Liver (tissue), 3 donors: Measurements from ENCODE around the gene RNF181.

Experiments
- CTCF ChIP-seq: fragments of 150-350 bp; IDR thresholded peaks from 2 replicates; pipeline ENCODE4 v1.5.1; 2017; ENCODE audit warnings: improper control_type of control experiment, low read depth, low read length; ENCODE audit not compliant: missing input control
- EGR1 ChIP-seq, 2 donors: IDR thresholded peaks; 2 replicates each; pipeline ENCODE4 v1.6.1; 2016 to 2018; ENCODE audit warnings: antibody characterized with exemption in 2 of 2, low read depth in 2 of 2
- FOXA1 ChIP-seq: IDR thresholded peaks from 2 replicates; pipeline ENCODE4 v1.6.1; 2016; ENCODE audit warnings: antibody characterized with exemption
- JUND ChIP-seq, 2 donors: IDR thresholded peaks; 2 replicates each; pipeline ENCODE4 v1.6.1; 2016; ENCODE audit warnings: antibody characterized with exemption in 2 of 2
- RAD21 ChIP-seq, 2 donors: IDR thresholded peaks; 2 replicates each; pipeline ENCODE4 v1.6.1; 2016; ENCODE audit warnings: antibody characterized with exemption in 2 of 2, mild to moderate bottlenecking in 2 of 2
- REST ChIP-seq: IDR thresholded peaks from 2 replicates; pipeline ENCODE4 v1.6.1; 2016; ENCODE audit warnings: antibody characterized with exemption, mild to moderate bottlenecking
- RXRA ChIP-seq, 2 donors: IDR thresholded peaks; 2 replicates each; pipeline ENCODE4 v1.6.1; 2017 to 2018; ENCODE audit warnings: antibody characterized with exemption in 2 of 2, mild to moderate bottlenecking in 1 of 2
- TAF1 ChIP-seq: conservative IDR thresholded peaks from 2 replicates; pipeline ENCODE4 v1.6.1; 2016; ENCODE audit warnings: antibody characterized with exemption, mild to moderate bottlenecking
- YY1 ChIP-seq: IDR thresholded peaks from 2 replicates; pipeline ENCODE4 v1.6.1; 2016; ENCODE audit warnings: antibody characterized with exemption, mild to moderate bottlenecking
- ZBTB33 ChIP-seq: IDR thresholded peaks from 2 replicates; pipeline ENCODE4 v1.6.1; 2016; ENCODE audit warnings: antibody characterized with exemption
- donor health status: healthy.
- donor health status: healthy.

GRCh38 chr2:85593023-85593422, 2.5 kb upstream of the RNF181 start:
- TF ChIP-seq CTCF = no peak
- no peak for TF ChIP-seq REST
- TF ChIP-seq YY1 = no peak
- no peak for TF ChIP-seq EGR1 (IDR thresholded peaks at IDR 0.05; ENCODE audit: low read depth in 2 of 2)
- no peak for TF ChIP-seq TAF1
- no peak for TF ChIP-seq RAD21 (IDR thresholded peaks at IDR 0.05)
- no peak for TF ChIP-seq RXRA (IDR thresholded peaks at IDR 0.05)
- TF ChIP-seq FOXA1 = no peak
- TF ChIP-seq JUND (IDR thresholded peaks at IDR 0.05) = no peak
- no peak for TF ChIP-seq ZBTB33
